H1 (cell line): ENCODE results near the gene NR5A2.

Experiments
- ATF3 ChIP-seq: IDR thresholded peaks from 2 replicates; pipeline ENCODE4 v1.6.1; 2011; ENCODE audit warnings: low read depth, mild to moderate bottlenecking, low read length; ENCODE audit not compliant: insufficient read depth
- CHD1 ChIP-seq: IDR thresholded peaks from 2 replicates; pipeline ENCODE4 v1.6.1; 2012; ENCODE audit warnings: low read depth, low read length, improper control_type of control experiment
- FOSL1 ChIP-seq: IDR thresholded peaks from 2 replicates; pipeline ENCODE4 v1.6.1; 2011; ENCODE audit warnings: mild to moderate bottlenecking, low read depth, low read length, moderate library complexity; ENCODE audit not compliant: insufficient read depth
- JUN ChIP-seq: IDR thresholded peaks from 2 replicates; pipeline ENCODE4 v1.6.1; 2011; ENCODE audit warnings: low read depth, mild to moderate bottlenecking, improper control_type of control experiment, low read length
- POLR2A ChIP-seq, 2 experiments: IDR thresholded peaks; 1 replicate in 1 of 2; 2 replicates in 1 of 2; pipeline ENCODE4 v1.6.1; 2011; ENCODE audit warnings: low read depth in 2 of 2, low read length in 2 of 2, mild to moderate bottlenecking in 2 of 2; ENCODE audit errors: control extremely low read depth in 1 of 2
- POLR2AphosphoS5 ChIP-seq: IDR thresholded peaks from 2 replicates; pipeline ENCODE4 v1.6.1; 2011; ENCODE audit warnings: low read depth, low read length
- RAD21 ChIP-seq, 2 experiments: IDR thresholded peaks in 1 of 2; conservative IDR thresholded peaks in 1 of 2; 2 replicates each; pipeline ENCODE4 v1.6.1; 2011; ENCODE audit warnings: low read depth in 2 of 2, low read length in 2 of 2, improper control_type of control experiment in 1 of 2, inconsistent platforms in 1 of 2, mild to moderate bottlenecking in 1 of 2, moderate library complexity in 1 of 2
- RBBP5 ChIP-seq: IDR thresholded peaks from 2 replicates; pipeline ENCODE4 v1.7.1; 2012; ENCODE audit warnings: low read depth, mild to moderate bottlenecking, inconsistent platforms, low read length, moderate library complexity, borderline replicate concordance
- SIX5 ChIP-seq: IDR thresholded peaks from 2 replicates; pipeline ENCODE4 v1.6.1; 2011; ENCODE audit warnings: mild to moderate bottlenecking, low read depth, low read length
- YY1 ChIP-seq: IDR thresholded peaks from 2 replicates; pipeline ENCODE4 v1.6.1; 2011; ENCODE audit warnings: low read depth, mild to moderate bottlenecking, low read length
- ZNF274 ChIP-seq: IDR thresholded peaks from 2 replicates; pipeline ENCODE4 v1.7.0; 2012; ENCODE audit warnings: low read length, borderline replicate concordance; ENCODE audit errors: extremely low read depth
- TF ChIP-seq, protein P1 (sequence below): IDR thresholded peaks from 2 replicates; pipeline ENCODE4 v1.6.1; 2012; ENCODE audit warnings: inconsistent platforms

- TF ChIP-seq JUN (no peak), RAD21 (IDR thresholded peaks at IDR 0.05 in 1 of 2, conservative IDR thresholded peaks at IDR 0.05 in 1 of 2; ENCODE audit: low read depth in 2 of 2, low read length in 2 of 2) (no peak), FOSL1 (no peak), RBBP5 (no peak), POLR2A (IDR thresholded peaks at IDR 0.05; ENCODE audit: control extremely low read depth in 1 of 2, low read depth in 2 of 2, low read length in 2 of 2) (no peak), YY1 (no peak), ATF3 (no peak), CHD1 (no peak), SIX5 (no peak), ZNF274 (no peak), POLR2AphosphoS5 (no peak)
- TF ChIP-seq, protein P1, sequence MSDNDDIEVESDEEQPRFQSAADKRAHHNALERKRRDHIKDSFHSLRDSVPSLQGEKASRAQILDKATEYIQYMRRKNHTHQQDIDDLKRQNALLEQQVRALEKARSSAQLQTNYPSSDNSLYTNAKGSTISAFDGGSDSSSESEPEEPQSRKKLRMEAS: no peak
Measured at GRCh38 chr1:199978408-199978940, 49.0 kb upstream of the NR5A2 start.
